HG03521 (cell line): ENCODE measurements around the gene KHDC4.

Source experiments
- ATAC-seq: cut with Tn5 transposase; IDR thresholded peaks from one replicate; pipeline ENCODE4 v1.9.1; 2021; ENCODE audit warnings: mild to moderate bottlenecking, moderate library complexity; ENCODE audit not compliant: unreplicated experiment

The KHDC4 gene

GRCh38 chr1:155970531-155971167 is 36.4 kb upstream of the KHDC4 start:
- ATAC-seq, result peak; percentile 55

GRCh38 chr1:155969377-155969791 is 35.2 kb upstream of the KHDC4 start:
- ATAC-seq, result no peak

- ATAC-seq, result no peak
Observed at GRCh38 chr1:155968670-155969069, 34.5 kb upstream of the KHDC4 start.

- no peak for ATAC-seq
Observed at GRCh38 chr1:155968051-155968400, 33.8 kb upstream of the KHDC4 start.

- no peak for ATAC-seq
Observed at GRCh38 chr1:155967341-155968050, 33.3 kb upstream of the KHDC4 start.

- no peak for ATAC-seq
Observed at GRCh38 chr1:155966750-155967149, 32.5 kb upstream of the KHDC4 start.

GRCh38 chr1:155966135-155966534 is 31.9 kb upstream of the KHDC4 start:
- ATAC-seq, result no peak

GRCh38 chr1:155964193-155964592 is 30.0 kb upstream of the KHDC4 start:
- no peak for ATAC-seq

GRCh38 chr1:155962599-155963211 is 28.5 kb upstream of the KHDC4 start:
- no peak for ATAC-seq

GRCh38 chr1:155961937-155962336 is 27.7 kb upstream of the KHDC4 start:
- ATAC-seq, result no peak

GRCh38 chr1:155960081-155960745 is 26.0 kb upstream of the KHDC4 start:
- no peak for ATAC-seq

GRCh38 chr1:155957411-155957915 is 23.2 kb upstream of the KHDC4 start:
- no peak for ATAC-seq

GRCh38 chr1:155954645-155955044 is 20.4 kb upstream of the KHDC4 start:
- ATAC-seq, result no peak

GRCh38 chr1:155952505-155952890 is 18.3 kb upstream of the KHDC4 start:
- no peak for ATAC-seq

- ATAC-seq, result no peak
Observed at GRCh38 chr1:155951753-155952504, 17.7 kb upstream of the KHDC4 start.

- no peak for ATAC-seq
Observed at GRCh38 chr1:155950829-155951228, 16.6 kb upstream of the KHDC4 start.

GRCh38 chr1:155947741-155948140 is 13.5 kb upstream of the KHDC4 start:
- ATAC-seq, result no peak

GRCh38 chr1:155947292-155947691 is 13.1 kb upstream of the KHDC4 start:
- ATAC-seq, result no peak

- no peak for ATAC-seq
Observed at GRCh38 chr1:155946633-155947219, 12.5 kb upstream of the KHDC4 start.

- no peak for ATAC-seq
Observed at GRCh38 chr1:155944444-155944799, 10.2 kb upstream of the KHDC4 start.
